GM12878 (cell line): ENCODE data around the gene TMEM132C. TPM values are rescaled to one million over a fixed set of nuclear protein-coding genes. Genes with fewer than 3 reads are reported as not detected.

Experiments
- ATAC-seq: fragments of 200-7000 bp; cut with Tn5 transposase; 3 replicates; pipeline ENCODE4 v1.9.1; 2020; ENCODE audit warnings: mild to moderate bottlenecking, moderate library complexity
- BruUV-seq: library from RNA; stranded (reverse); fragments of 400-500 nt; replicated peaks from 2 replicates; lab custom pipeline; 2021; lab: Mats Ljungman, UMichigan
- CTCF ChIA-PET: fragments of 300-600 bp; sonication (Branson Sonifier 250); formaldehyde crosslinking; extraction: SDS; loops from one replicate; lab custom pipeline; 2021; ENCODE audit warnings: inconsistent platforms; lab: Yijun Ruan, JAX
- POLR2A ChIA-PET: fragments of 350-600 bp; formaldehyde crosslinking; extraction: SDS; loops from one replicate; lab custom pipeline; 2021; ENCODE audit warnings: inconsistent platforms; lab: Charles Lee
- RAD21 ChIA-PET: fragments of 300-600 bp; sonication (Branson Sonifier 250); formaldehyde crosslinking; loops from one replicate; lab custom pipeline; 2023; ENCODE audit warnings: antibody characterized with exemption; ENCODE audit not compliant: unreplicated experiment; lab: Charles Lee
- SMC1A ChIA-PET: fragments of 300-600 bp; sonication (Branson Sonifier 250); formaldehyde crosslinking; loops from one replicate; lab custom pipeline; 2023; ENCODE audit not compliant: unreplicated experiment, uncharacterized antibody; lab: Charles Lee
- DNase-seq: peaks from one replicate; pipeline ENCODE4 v3.0.0-alpha.2; 2011; ENCODE audit warnings: low read depth, low spot score
- FAIRE-seq: peaks from 3 replicates; lab custom pipeline; 2011; peaks lifted over from hg19 to GRCh38; lab: Jason Lieb, UNC
- H2AFZ ChIP-seq: 2 replicates; pipeline ENCODE4 v1.6.0; 2011; ENCODE audit warnings: low read depth, low read length, control low read depth; ENCODE audit not compliant: control insufficient read depth
- H3K27ac ChIP-seq: 2 replicates; pipeline ENCODE4 v1.5.1; 2011; ENCODE audit warnings: control low read depth; ENCODE audit not compliant: control insufficient read depth, insufficient read depth
- H3K27me3 ChIP-seq, 2 experiments: replicated peaks in 1 of 2; 2 replicates each; pipeline versions ENCODE4 v1.6.0 to v1.6.1; 2011; ENCODE audit warnings: low read length in 1 of 2; ENCODE audit not compliant: control insufficient read depth in 2 of 2, insufficient read depth in 2 of 2
- H3K36me3 ChIP-seq, 2 experiments: 2 replicates each; pipeline ENCODE4 v1.5.1; 2011; ENCODE audit warnings: low read length in 1 of 2; ENCODE audit not compliant: control insufficient read depth in 2 of 2, insufficient read depth in 2 of 2
- H3K4me1 ChIP-seq: 2 replicates; pipeline ENCODE4 v1.6.1; 2011; ENCODE audit warnings: mild to moderate bottlenecking, low read length, moderate library complexity, mixed read lengths; ENCODE audit not compliant: control insufficient read depth, insufficient read depth
- H3K4me2 ChIP-seq: 2 replicates; pipeline ENCODE4 v1.6.0; 2011; ENCODE audit warnings: control low read depth; ENCODE audit not compliant: control insufficient read depth, insufficient read depth
- H3K4me3 ChIP-seq: fragments of 200-600 bp; sonication (generic); 2 replicates; pipeline ENCODE4 v1.5.1; 2016
- H3K79me2 ChIP-seq: 2 replicates; pipeline ENCODE4 v1.6.0; 2011; ENCODE audit warnings: low read length; ENCODE audit not compliant: control insufficient read depth, insufficient read depth
- H3K9ac ChIP-seq: 2 replicates; pipeline ENCODE4 v1.8.0; 2011; ENCODE audit warnings: low read length, control low read depth, mixed read lengths; ENCODE audit not compliant: control insufficient read depth, insufficient read depth
- H3K9me3 ChIP-seq: replicated peaks from 3 replicates; pipeline ENCODE4 v1.5.1; 2011; ENCODE audit warnings: mild to moderate bottlenecking, low read length; ENCODE audit not compliant: control insufficient read depth, insufficient read depth
- H4K20me1 ChIP-seq: 2 replicates; pipeline ENCODE4 v1.6.0; 2011; ENCODE audit not compliant: control insufficient read depth, insufficient read depth
- CHD1 ChIP-seq: IDR thresholded peaks from 2 replicates; pipeline ENCODE4 v1.6.1; 2012; ENCODE audit warnings: low read depth, low read length, improper control_type of control experiment
- EED ChIP-seq: sonication (generic); IDR thresholded peaks from 2 replicates; pipeline ENCODE4 v1.6.1; 2016; ENCODE audit warnings: antibody characterized with exemption, low read depth
- FOS ChIP-seq: IDR thresholded peaks from 3 replicates; pipeline ENCODE4 v1.6.1; 2011; ENCODE audit warnings: borderline replicate concordance; ENCODE audit not compliant: insufficient read length; ENCODE audit errors: extremely low read depth
- PKNOX1 ChIP-seq: fragments of 450-650 bp; IDR thresholded peaks from 2 replicates; pipeline ENCODE4 v1.6.1; 2016; ENCODE audit warnings: mild to moderate bottlenecking
- ZBTB4 ChIP-seq: fragments of 450-650 bp; formaldehyde crosslinking; IDR thresholded peaks from 2 replicates; pipeline ENCODE4 v1.4.0; 2022; ENCODE audit warnings: mild to moderate bottlenecking, moderate library complexity
- WGBS: methylation state at CpG from one replicate; pipeline ENCODE4 v1.1.6; 2016; ENCODE audit warnings: low lambda C conversion rate; ENCODE audit not compliant: insufficient replicate concordance, insufficient coverage; ENCODE audit errors: missing lambda C conversion rate; 5-methylcytosine and 5-hydroxymethylcytosine counted together
- in situ Hi-C: fragments of 300-500 bp; cut with MboI; formaldehyde crosslinking; loops from 9 replicates; pipeline ENCODE4 v1.14.3; 2018; ENCODE audit warnings: mixed read lengths
- intact Hi-C: fragments of 100-400 bp; cut with micrococcal nuclease; formaldehyde crosslinking; loops from one replicate; pipeline ENCODE4 v1.14.2; 2022; ENCODE audit not compliant: unreplicated experiment
- polyA plus RNA-seq, 11 experiments: library from polyadenylated mRNA; depleted of rRNA in 4 of 11; unstranded in 6 of 11; stranded (reverse) in 5 of 11; fragments of >200 nt; fragmentation: Nextera tagmentation in 4 of 11; fragmentation: Illumina TruSeq in 1 of 11; extraction: Ambion mirVana in 4 of 11; extraction: Trizol in 1 of 11; gene quantifications; 1 replicate in 1 of 11; 2 replicates in 10 of 11; pipeline versions ENCODE4 v1.2.1 to v1.2.3, GENCODE V29; 2011 to 2016; ENCODE audit warnings: inconsistent platforms in 2 of 11, missing spikeins in 2 of 11, low read depth in 1 of 11
- total RNA-seq, 4 experiments: library from RNA; depleted of rRNA in 3 of 4; stranded (reverse); fragments of >200 nt in 3 of 4; fragmentation: Illumina TruSeq in 1 of 4; extraction: Trizol in 1 of 4; gene quantifications; 2 replicates each; pipeline versions ENCODE4 v1.2.1 to v1.2.3, GENCODE V29; 2013 to 2021

TMEM132C gene
- total and polyA plus RNA-seq, 10 of the 15 experiments (the other 5 are each of a cell fraction or from before 2014, with no cell fraction given), result not detected

GRCh38 chr12:128245121-128245520, 21.8 kb upstream of the TMEM132C start:
- in situ Hi-C loops, result no loop called here
- no TSS peak for BruUV-seq
- DNase-seq (no peak), ATAC-seq (no peak), FAIRE-seq (no peak)
- Histone ChIP-seq H3K4me2 (no peak overlapping the region), H3K9me3 (no peaks in the 10 kb centered on the region; the same call in 2 of the 3 replicates), H3K27ac (no peak overlapping the region), H2AFZ (no peak overlapping the region), H3K79me2 (no peaks in the 10 kb centered on the region), H3K9ac (no peak overlapping the region), H3K36me3 (no peaks in the 10 kb centered on the region), H3K27me3 (no peaks in the 10 kb centered on the region), H3K4me3 (no peak overlapping the region), H4K20me1 (no peaks in the 10 kb centered on the region), H3K4me1 (no peaks in the 10 kb centered on the region)
- ChIA-PET CTCF (no interaction called here), RAD21 (no interaction called here), SMC1A (no interaction called here), POLR2A (no interaction called here)
- no peak for TF ChIP-seq CHD1
- no peak for TF ChIP-seq EED
- no peak for TF ChIP-seq ZBTB4 (CRISPR knock-in tag)
- no peak for TF ChIP-seq PKNOX1
- no peak for TF ChIP-seq FOS
- WGBS, result 19% methylated on average over 2 of the region's 2 CpGs
- intact Hi-C loops, result no loop called here
